Nephron progenitor cell (in vitro differentiated cells): ENCODE data around the gene NEIL1.

ENCODE experiments used
- DNase-seq: peaks from one replicate; pipeline ENCODE4 v3.0.0; 2021
- H3K27ac Mint-ChIP-seq: 2 replicates; pipeline ENCODE4 v1.8.0; 2021; ENCODE audit warnings: mild to moderate bottlenecking, moderate library complexity, mixed read lengths
- H3K27me3 Mint-ChIP-seq: 2 replicates; pipeline ENCODE4 v1.8.0; 2021; ENCODE audit warnings: mild to moderate bottlenecking, low read depth, mixed read lengths; ENCODE audit not compliant: poor library complexity
- H3K36me3 Mint-ChIP-seq: 2 replicates; pipeline ENCODE4 v1.8.0; 2021; ENCODE audit warnings: low read depth, mixed read lengths
- H3K4me1 Mint-ChIP-seq: 2 replicates; pipeline ENCODE4 v1.8.0; 2021; ENCODE audit warnings: mixed read lengths
- H3K4me3 Mint-ChIP-seq: 2 replicates; pipeline ENCODE4 v1.8.0; 2021; ENCODE audit warnings: mild to moderate bottlenecking, moderate library complexity, mixed read lengths
- H3K9me3 Mint-ChIP-seq: 2 replicates; pipeline ENCODE4 v1.8.0; 2021; ENCODE audit warnings: mild to moderate bottlenecking, moderate library complexity, mixed read lengths
- CTCF ChIP-seq: fragments of 200-600 bp; sonication (generic); IDR thresholded peaks from 2 replicates; pipeline ENCODE4 v1.5.0; 2021; ENCODE audit warnings: antibody characterized with exemption

Gene NEIL1

GRCh38 chr15:75360391-75360790, 13.6 kb downstream of the NEIL1 start:
- H3K9me3 Mint-ChIP-seq = no peaks in the 10 kb centered on the region
- H3K36me3 Mint-ChIP-seq = peaks cover 9% of the 10 kb centered on the region
- no peak overlapping the region for H3K4me3 Mint-ChIP-seq
- H3K27ac Mint-ChIP-seq = no peak overlapping the region
- no peaks in the 10 kb centered on the region for H3K4me1 Mint-ChIP-seq
- peaks cover 3% of the 10 kb centered on the region for H3K27me3 Mint-ChIP-seq
- no peak for TF ChIP-seq CTCF
- no peak for DNase-seq

GRCh38 chr15:75360856-75361255, 14.0 kb downstream of the NEIL1 start:
- H3K27me3 Mint-ChIP-seq = peaks cover 3% of the 10 kb centered on the region
- H3K36me3 Mint-ChIP-seq = peaks cover 9% of the 10 kb centered on the region
- no peak overlapping the region for H3K4me3 Mint-ChIP-seq
- TF ChIP-seq CTCF = no peak
- no peaks in the 10 kb centered on the region for H3K9me3 Mint-ChIP-seq
- H3K27ac Mint-ChIP-seq = no peak overlapping the region
- DNase-seq = no peak
- no peaks in the 10 kb centered on the region for H3K4me1 Mint-ChIP-seq

DNA sequence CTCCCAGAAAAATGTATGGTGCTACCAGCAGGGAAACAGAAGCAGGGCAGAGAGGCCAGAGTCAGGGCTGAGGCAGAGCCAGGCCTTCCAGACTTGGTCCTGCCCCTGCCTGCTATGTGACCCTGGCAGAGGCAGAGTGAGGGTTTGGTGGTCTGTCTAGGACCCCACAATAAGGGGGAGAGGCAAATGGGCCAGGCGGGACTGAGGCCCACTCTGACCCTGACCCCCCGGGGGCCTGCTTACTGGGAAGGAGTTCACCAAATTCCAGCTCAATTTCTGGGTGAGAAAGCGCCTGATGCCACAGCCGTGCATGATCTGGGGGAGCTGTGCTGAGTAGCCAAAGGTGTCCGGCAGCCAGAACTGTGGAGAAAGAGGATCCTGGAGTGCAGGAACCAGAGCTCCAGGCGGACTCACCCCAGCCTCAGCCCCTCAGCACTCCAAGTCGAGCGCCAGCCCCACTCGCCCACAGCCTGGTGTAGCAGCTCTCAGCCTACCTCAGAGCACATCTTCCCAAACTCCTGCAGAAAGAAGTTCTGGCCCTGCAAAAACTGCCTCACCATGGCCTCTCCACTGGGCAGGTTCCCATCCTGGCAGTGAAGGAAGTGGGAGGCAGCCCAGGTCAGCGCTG, 14.6 kb downstream of the NEIL1 start:
- Mint-ChIP-seq H3K4me1 (no peaks in the 10 kb centered on the region), H3K36me3 (peaks cover 9% of the 10 kb centered on the region), H3K27me3 (no peaks in the 10 kb centered on the region), H3K9me3 (no peaks in the 10 kb centered on the region), H3K27ac (no peak overlapping the region), H3K4me3 (no peak overlapping the region)
- DNase-seq = no peak
- TF ChIP-seq CTCF = no peak

- no peak for DNase-seq
- no peak for TF ChIP-seq CTCF
- Mint-ChIP-seq H3K9me3 (no peaks in the 10 kb centered on the region), H3K36me3 (peaks cover 9% of the 10 kb centered on the region), H3K27ac (no peak overlapping the region), H3K27me3 (no peaks in the 10 kb centered on the region), H3K4me3 (no peak overlapping the region), H3K4me1 (no peaks in the 10 kb centered on the region)
Observed at GRCh38 chr15:75361989-75362641, 15.3 kb downstream of the NEIL1 start.

DNA sequence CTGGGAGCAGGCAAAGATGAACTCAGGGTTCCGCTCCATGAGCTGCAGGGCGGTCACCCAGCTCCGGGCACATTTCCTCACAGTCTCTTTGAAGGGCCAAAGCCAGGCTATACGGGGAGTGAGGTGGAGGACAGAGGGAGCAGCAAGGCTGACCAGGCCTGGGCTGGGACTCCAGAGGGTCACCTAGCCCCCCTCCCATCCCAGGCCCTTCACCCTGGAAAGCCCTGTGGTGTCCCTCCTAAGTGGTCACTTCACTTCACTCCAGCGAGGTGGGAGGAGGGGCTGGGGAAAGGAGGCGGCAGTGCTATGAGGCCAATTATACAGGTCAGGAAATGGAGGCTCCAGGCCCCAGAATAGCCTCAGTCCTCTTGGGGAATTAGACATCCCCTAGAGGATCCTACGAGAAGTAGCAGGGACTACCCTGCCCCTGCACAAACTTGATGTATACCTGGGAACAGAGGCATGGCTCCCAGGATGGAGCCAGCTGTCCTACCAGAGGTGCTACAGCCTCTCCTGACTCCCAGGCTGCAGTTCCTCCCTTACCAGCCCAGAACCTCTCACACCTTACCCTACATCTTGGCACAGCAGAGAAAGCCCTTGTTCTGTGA, 15.9 kb downstream of the NEIL1 start:
- TF ChIP-seq CTCF = no peak
- H3K36me3 Mint-ChIP-seq = peaks cover 9% of the 10 kb centered on the region
- no peaks in the 10 kb centered on the region for H3K9me3 Mint-ChIP-seq
- no peaks in the 10 kb centered on the region for H3K4me1 Mint-ChIP-seq
- H3K27ac Mint-ChIP-seq = peak overlapping the region; percentile 39
- no peak overlapping the region for H3K4me3 Mint-ChIP-seq
- no peak for DNase-seq
- no peaks in the 10 kb centered on the region for H3K27me3 Mint-ChIP-seq
